Esophagus squamous epithelium (tissue), 4 donors: ENCODE results near the gene PRR11.

Experiments used
- POLR2A ChIP-seq, 4 donors: fragments of 450-650 bp; IDR thresholded peaks; one replicate each; pipeline ENCODE4 v1.6.1; 2017; ENCODE audit warnings: antibody characterized with exemption in 4 of 4, mild to moderate bottlenecking in 4 of 4, moderate library complexity in 3 of 4
- TF ChIP-seq, protein P1 (sequence below), 6 experiments: fragments of 450-650 bp in 4 of 6; fragments of 200-600 bp in 2 of 6; sonication (generic) in 2 of 6; IDR thresholded peaks; one replicate each; pipeline ENCODE4 v1.5.1; 2016 to 2019; ENCODE audit warnings: antibody characterized with exemption in 6 of 6, mild to moderate bottlenecking in 4 of 6, moderate library complexity in 4 of 6

GRCh38 chr17:59107306-59107670 is 48.3 kb upstream of the PRR11 start:
- TF ChIP-seq, protein P1, sequence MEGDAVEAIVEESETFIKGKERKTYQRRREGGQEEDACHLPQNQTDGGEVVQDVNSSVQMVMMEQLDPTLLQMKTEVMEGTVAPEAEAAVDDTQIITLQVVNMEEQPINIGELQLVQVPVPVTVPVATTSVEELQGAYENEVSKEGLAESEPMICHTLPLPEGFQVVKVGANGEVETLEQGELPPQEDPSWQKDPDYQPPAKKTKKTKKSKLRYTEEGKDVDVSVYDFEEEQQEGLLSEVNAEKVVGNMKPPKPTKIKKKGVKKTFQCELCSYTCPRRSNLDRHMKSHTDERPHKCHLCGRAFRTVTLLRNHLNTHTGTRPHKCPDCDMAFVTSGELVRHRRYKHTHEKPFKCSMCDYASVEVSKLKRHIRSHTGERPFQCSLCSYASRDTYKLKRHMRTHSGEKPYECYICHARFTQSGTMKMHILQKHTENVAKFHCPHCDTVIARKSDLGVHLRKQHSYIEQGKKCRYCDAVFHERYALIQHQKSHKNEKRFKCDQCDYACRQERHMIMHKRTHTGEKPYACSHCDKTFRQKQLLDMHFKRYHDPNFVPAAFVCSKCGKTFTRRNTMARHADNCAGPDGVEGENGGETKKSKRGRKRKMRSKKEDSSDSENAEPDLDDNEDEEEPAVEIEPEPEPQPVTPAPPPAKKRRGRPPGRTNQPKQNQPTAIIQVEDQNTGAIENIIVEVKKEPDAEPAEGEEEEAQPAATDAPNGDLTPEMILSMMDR (IDR thresholded peaks at IDR 0.05), result peak in 1 of 6 experiments; percentile 0
- no peak for TF ChIP-seq POLR2A (IDR thresholded peaks at IDR 0.05)
